Transverse colon (tissue), 3 donors: ENCODE measurements around the gene NDUFB7.

Experiments used
- EP300 ChIP-seq: sonication (generic); formaldehyde crosslinking; IDR thresholded peaks from one replicate; pipeline ENCODE4 v1.6.1; 2017; ENCODE audit warnings: antibody characterized with exemption, low read depth
- POLR2A ChIP-seq: fragments of 450-650 bp; IDR thresholded peaks from one replicate; pipeline ENCODE4 v1.6.1; 2016; ENCODE audit warnings: antibody characterized with exemption, mild to moderate bottlenecking, moderate library complexity
- TF ChIP-seq, protein P1 (sequence below), 5 experiments: fragments of 200-600 bp in 3 of 5; fragments of 450-650 bp in 2 of 5; sonication (generic) in 3 of 5; IDR thresholded peaks; 1 replicate in 2 of 5; 2 replicates in 3 of 5; pipeline ENCODE4 v1.5.1; 2016 to 2017; ENCODE audit warnings: antibody characterized with exemption in 5 of 5, inconsistent platforms in 3 of 5, mild to moderate bottlenecking in 2 of 5, moderate library complexity in 1 of 5

DNA sequence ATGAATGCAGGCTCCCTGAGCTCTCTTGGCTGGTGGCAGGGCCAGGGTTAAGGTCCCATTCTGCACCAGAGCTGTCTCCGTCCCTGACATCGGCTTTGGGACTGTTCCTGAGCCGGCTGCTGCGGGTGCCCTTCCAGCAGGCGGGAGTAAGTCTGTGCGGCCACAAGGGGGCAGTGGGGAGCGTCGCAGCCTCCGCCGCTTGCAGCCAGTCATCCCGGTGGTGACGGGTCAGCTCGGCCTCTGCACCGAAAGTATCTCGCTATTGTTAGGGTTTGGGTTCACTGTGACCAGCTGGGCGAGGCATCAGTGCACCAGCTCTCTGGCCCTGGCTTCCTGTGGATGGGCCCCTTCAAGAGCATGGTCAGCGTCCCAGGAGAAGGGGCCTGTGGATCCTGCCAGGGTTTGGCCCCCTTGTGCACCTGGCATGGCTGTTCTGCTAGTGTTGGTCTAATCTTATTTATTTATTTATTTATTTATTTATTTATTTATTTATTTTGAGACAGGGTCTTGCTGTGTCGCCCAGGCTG lies 15.1 kb downstream of the NDUFB7 start:
- TF ChIP-seq, protein P1, sequence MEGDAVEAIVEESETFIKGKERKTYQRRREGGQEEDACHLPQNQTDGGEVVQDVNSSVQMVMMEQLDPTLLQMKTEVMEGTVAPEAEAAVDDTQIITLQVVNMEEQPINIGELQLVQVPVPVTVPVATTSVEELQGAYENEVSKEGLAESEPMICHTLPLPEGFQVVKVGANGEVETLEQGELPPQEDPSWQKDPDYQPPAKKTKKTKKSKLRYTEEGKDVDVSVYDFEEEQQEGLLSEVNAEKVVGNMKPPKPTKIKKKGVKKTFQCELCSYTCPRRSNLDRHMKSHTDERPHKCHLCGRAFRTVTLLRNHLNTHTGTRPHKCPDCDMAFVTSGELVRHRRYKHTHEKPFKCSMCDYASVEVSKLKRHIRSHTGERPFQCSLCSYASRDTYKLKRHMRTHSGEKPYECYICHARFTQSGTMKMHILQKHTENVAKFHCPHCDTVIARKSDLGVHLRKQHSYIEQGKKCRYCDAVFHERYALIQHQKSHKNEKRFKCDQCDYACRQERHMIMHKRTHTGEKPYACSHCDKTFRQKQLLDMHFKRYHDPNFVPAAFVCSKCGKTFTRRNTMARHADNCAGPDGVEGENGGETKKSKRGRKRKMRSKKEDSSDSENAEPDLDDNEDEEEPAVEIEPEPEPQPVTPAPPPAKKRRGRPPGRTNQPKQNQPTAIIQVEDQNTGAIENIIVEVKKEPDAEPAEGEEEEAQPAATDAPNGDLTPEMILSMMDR (IDR thresholded peaks at IDR 0.05): peak; percentile 84 to 99 (median 95)
- no peak for TF ChIP-seq EP300
- no peak for TF ChIP-seq POLR2A
